HG03558 (cell line): ENCODE measurements around the gene RANBP9.

Experiments used
- ATAC-seq: cut with Tn5 transposase; IDR thresholded peaks from one replicate; pipeline ENCODE4 v1.9.1; 2021; ENCODE audit warnings: moderate number of reproducible peaks; ENCODE audit not compliant: unreplicated experiment; ENCODE audit errors: extremely low read depth

The RANBP9 gene

DNA sequence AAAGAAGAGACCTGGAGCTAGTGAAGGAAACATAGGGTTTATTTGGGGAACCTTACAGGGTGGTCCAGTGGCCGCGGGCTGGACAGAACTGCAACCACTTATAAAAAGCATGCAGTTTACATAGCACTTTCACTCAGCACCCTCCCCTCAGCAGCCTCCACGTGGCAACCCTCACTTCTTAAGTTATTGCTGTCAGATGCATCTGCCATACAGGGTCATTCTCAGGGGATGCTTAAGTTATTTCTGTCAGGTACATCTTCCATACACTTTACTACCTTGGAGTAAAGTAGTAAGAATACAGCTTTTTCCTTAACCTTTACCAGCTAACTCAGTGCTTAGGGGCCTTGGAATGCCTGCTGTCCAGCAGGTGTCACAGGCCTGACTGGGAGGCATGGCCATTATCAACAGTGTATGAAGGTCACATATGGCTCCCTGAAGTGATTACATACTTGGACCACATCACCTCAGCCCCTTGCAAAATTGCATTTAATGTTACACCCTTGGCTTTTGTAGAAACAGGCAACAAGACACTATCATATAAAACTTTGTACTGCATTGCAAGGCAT, 98.5 kb downstream of the RANBP9 start:
- ATAC-seq = no peak

DNA sequence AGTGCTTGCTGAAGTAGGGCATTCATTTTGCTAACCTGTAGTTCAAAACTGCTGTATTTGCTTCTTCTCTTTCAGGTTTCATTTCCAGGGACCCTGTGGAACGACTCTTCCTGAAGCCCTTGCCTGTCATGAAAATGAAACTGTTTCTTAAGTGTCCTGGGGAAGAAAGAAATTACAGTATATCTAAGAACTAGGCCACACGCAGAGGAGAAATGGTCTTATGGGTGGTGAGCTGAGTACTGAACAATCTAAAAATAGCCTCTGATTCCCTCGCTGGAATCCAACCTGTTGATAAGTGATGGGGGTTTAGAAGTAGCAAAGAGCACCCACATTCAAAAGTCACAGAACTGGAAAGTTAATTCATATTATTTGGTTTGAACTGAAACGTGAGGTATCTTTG, 99.9 kb downstream of the RANBP9 start:
- no peak for ATAC-seq

DNA sequence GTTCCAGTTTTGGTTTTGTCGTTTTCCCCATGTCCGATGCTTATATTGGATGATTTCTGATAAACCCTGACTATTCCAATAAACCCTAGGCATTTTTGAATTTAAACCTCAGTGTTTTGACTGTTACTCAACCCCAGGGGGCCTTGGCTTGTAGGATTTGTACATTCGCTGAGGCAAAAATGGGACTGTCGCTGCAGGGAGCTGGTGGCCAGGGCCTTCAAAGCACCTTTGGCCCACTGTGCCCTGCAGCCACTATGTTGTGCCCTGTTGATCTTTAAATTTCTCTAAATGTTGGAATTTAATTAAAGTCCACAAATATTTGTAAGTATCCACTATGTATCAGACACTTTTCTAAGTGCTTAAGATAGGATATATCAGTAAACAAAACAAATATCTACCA, 106.0 kb downstream of the RANBP9 start:
- no peak for ATAC-seq

DNA sequence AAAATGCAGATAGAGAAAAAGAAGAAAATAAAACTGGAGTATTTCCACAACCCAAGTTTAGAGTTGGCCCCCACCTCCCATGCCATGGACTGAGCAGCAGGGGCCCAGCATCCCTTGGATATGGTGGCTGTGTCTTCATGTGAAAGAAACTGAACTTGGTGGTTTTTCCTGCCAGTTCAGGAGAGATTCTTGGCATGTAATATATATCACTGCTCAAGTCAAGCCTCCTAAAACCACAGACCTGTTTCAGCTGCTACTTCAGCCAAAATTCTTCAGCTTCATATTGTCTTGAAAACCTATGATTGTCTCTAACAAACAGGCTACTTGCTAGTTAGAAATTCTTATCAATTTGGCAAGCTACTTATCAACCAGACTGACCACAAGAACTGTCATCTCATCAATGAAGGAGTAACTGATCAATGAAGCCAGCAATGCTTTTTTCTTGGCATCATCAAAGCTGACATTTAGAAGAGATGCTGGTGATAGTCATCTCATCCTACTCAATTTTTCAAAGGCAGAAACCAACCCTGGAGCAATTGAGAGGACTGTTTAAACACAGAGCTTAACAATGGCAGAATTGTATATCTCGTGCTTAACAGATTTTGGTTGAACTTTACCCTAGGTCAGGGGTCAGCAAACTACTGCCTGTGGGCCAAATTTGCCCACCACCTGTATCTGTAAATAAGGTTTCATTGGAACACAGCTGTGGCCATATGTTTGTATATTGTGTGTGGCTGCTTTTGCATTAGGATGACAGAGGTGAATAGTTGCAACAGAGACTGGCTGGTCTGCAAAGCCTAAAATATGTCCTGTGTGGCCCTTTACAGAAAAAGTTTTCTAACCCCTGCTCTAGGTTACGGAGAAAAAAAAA, 106.9 kb downstream of the RANBP9 start:
- ATAC-seq = no peak

DNA sequence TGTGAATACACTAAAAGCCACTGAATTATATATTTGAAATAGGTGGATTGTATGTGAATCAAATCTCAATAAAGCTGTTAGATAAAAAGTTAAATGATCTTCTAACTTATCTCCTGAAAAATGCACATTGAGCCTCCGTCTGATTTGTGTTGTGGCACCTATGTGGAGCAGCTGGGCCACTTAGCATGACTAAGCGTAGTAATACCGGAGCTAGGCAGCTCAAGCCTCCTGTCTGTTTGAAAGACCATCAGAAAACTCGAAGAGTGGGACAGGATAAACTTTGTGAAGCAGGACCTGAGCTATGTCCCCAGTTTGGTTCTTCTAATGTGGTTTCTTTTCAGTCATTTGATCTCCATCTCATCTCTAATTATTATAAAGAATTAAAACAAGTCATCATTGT, 107.5 kb downstream of the RANBP9 start:
- ATAC-seq = no peak

DNA sequence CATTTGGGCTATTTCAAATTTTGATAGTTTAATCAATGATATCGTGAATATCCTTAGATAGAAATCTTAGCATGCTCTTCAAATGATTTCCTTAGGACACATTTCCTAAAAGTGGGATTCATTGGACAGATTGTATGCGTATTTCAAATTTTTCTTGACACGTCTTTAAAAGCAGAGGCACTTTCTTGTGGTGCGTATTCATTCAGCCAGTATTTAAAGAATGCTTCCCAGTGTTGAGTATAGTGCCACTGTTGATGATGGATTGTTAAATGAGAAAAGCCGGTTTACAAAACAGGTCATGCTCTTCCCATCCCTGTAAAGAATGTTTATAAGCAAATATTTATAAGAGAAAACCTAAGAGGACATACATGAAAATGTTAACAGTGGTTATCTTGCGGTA, 111.6 kb downstream of the RANBP9 start:
- no peak for ATAC-seq

DNA sequence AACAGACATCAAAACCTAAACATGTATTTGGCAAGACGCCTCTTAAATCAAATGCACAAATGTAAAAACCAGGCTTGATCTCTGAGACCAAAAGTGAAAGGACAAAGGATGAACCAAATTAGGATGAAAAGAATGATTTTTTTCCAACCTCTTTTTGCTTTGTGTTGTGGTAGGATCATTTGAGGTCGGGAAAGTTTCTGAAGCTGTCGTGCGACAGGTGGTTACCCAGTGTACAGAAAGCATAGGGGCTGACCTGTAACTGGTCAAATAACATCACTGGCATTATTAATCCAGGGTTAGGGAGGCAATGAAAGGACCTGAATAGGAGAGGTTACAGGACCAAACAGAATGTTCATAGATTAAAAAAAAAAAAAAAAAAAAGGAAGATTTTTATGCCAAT, 114.6 kb downstream of the RANBP9 start:
- no peak for ATAC-seq

DNA sequence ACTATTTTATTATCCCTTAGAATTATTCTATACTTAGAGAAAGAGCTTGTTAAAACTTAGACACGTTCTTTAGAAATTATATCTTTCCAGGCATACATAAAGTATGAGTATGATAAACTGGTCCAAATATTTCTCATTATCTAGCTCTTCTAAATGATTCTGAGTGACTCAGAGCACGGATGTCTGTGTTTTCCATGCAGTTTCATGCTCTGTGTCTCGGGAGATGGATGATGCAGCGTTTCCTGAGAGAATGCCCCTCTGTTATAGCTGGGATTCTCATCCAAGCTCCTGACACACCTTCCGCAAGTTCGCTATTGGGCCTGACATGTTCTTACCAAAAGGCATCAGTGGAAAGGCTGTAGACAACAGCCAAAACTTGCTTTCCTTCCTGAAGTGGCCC, 117.9 kb downstream of the RANBP9 start:
- no peak for ATAC-seq

DNA sequence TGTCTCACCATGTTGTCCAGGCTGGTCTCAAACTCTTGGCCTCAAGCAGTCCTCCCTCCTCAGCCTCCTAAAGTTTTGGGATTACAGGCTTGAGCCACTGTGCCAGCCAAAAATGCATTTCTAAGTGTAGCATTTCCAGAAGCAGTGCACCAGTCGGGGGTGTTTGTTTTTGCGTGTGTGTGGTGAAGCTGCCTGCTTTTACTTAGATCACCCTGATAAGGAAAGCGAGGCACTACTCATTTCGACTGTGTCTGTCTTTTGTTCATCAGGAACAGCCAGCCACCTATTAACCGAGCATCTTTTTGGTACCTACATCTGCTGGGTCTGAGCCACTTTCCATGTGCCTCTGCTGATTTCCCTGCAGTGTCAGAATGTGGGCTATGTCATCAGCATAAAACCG, 118.5 kb downstream of the RANBP9 start:
- no peak for ATAC-seq

DNA sequence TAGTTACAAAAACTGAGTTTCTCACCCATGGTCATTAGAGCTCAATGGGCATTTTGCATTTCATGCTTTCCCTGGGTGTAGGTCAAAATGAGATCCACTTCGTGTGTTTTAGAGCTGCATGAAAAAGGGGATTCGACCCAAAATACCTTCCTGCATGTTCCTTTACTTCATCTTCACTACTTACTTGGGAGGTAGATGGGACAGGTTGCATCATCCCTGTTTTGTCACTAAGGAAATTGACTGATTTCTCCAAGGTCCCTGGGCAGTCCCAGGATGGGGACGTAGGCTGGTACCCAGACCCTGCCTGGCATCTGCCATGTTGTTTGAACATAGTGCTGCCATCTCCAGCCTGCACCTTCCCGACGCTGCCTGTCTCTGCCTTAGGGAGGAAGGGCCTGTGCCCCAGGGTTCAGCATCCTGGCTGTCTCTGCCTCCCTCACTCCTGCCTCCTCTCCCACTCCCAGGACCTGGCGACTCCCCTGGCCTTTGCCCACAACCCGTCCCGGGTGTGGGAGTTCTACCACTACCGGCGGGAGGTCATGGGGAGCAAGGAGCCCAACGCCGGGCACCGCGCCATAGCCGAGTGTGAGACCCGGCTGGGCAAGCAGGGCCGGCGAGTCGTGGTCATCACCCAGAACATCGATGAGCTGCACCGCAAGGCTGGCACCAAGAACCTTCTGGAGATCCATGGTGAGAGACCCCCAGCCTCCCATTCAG, 120.3 kb downstream of the RANBP9 start:
- ATAC-seq = no peak

DNA sequence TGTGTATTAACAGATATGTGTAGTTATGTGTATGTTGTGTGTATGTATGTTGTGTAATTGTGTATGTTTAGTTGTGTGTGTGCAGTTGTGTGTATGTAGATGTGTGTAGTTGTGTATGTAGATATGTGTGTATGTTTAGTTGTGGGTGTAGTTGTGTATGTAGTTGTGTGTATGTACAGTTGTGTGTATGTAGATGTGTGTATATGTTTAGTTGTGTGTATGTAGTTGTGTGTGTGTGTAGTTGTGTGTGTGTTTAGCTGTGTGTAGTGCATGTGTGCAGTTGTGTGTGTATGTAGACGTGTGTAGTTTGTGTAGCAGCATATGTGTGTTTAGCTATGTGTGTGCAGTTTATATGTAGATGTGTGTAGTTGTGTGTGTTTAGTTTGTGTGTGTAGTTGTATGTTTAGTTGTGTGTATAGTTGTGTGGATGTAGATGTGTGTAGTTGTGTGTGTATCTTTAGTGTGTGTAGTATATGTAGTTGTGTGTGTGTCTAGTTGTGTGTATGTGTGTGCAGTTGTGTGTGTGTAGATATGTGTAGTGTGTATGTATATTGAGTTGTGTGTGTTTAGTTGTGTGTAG, 121.0 kb downstream of the RANBP9 start:
- ATAC-seq = no peak

DNA sequence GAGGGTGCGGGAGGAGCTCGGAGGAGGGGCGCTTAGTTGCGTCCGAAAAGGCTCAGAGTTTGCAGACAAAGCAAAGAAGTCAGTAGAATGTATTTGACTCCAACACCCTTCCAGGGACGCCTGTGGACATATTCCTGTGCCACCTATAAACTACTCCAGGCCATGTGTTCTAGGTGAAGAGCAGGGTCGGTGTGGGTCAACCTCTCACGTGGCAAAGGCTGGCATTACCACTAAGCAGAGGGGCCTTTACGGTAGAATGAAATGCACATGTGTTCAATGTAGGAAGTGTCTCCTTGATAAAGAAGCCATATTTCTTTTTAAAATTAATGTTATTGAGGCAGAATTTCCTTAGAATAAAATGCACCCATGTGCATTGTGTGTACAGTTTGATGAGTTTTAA, 121.8 kb downstream of the RANBP9 start:
- ATAC-seq = no peak

DNA sequence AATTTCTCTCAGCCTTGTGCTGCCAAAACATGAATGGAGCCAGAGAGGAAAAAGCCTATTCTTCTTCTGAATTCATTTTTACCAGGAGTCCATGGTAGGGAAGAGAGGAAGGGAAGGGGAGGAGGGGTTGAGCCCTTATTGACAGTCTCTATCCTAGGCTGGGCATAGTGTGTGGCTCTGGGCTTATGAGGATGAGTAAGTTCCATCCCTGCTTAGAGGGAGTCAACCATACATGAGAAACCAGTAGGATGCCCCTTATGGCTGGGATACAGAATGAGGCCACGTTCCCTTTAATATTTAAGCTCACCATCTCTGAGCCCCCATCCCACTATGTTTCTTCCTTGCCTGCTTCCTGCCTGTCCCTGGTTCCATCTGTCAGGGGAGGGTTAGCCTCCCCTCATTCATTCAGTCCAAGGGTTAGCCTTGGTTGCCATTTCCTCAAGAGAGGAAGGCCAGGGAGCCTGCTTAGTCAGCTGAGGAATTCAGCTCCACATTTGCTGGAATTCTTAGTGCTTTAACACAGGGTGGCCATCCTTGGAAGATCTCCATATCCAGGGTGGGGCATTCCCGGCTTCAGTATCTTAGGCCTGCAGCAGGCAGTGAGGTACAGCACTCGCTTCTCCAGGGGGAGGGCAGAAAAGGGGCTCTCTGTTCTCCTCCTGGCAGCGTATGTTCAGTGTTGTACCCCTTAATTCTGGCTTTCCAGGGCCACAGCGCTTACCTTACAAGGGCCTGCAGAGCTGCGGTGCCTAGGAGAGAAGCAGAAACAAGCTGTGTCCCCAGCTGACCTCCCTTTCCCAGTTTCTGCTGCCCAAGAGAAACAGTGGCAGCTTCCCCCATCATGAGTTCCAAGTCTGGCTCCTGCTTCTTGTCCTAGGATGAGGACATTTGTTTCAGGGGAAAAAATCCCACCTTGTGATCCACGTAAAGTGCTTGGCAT, 124.8 kb downstream of the RANBP9 start:
- no peak for ATAC-seq

DNA sequence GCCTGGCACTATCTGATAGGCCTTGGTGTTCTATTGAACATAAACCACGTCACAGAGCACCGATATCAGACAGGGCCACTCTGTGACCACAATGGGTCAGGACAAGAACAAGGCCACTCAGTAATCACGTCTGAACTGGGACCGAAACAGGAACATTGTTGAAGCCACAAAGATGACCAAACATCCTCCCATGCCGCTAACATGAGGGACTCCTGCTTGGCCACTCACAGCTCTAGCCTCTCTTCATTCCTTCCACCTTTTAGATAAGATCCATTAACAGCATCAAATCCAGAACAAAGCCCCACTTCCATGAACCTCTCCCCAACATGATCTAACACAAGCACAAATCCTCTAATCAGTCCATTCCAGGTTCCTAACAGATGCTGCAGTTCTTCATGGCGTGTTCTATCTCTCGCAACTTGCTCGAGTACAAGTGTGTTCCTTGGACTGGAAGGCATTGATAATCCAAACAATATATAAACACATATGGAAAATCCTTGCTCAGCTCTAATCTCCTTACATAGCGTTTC, 129.9 kb downstream of the RANBP9 start:
- ATAC-seq = no peak

DNA sequence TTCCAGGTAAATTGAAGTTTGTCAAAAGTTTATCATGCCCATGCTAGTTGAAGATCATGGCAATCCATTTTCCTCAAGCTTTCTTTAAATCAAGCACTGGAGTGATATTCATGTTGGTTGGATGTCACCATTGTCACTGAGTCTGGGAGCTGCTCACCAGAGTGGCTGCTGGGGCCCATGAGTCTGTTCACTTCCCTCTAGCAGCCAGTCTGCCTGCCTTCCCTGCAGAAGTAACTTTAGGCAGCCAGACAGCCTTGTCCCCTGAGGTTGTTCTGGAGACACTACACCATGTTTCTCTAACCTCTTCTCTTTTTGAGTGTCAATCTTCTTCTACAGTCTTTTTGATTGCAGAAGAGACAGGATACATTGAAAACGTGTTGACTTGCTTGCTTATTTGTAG, 131.7 kb downstream of the RANBP9 start:
- no peak for ATAC-seq

DNA sequence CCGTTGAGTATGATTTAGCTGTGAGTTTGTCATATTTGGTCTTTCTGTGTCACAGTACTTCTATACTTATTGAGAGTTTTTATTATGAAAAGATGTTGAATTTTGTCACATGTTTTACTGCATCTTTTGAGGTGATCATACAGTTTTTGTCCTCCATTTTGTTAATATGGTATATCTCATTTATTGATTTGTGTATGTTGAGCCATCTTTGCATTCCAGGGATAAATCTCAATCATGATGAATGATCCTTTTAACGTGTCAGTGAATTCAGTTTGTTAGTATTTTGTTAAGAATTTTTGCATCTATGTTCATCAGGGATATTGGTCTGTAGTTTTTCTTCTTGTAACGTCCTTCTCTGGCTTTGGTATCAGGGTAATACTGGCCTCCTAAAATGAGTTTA, 133.7 kb downstream of the RANBP9 start:
- ATAC-seq = no peak

DNA sequence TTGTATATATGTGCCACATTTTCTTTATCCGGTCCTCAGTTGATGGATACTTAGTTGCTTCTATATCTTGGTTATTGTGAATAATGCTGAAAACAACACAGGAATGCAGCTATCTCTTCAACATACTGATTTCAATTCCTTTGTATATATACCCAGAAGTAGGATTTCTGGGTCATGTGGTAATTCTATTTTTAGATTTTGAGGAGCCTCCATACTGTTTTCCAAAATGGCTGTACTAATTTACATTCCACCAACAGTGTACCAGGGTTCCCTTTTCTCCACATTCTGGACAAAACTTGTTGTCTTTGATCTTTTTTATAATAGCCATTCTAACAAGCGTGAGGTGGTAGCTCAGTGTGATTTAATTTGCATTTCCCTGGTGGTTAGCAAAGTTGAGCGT, 135.6 kb downstream of the RANBP9 start:
- no peak for ATAC-seq

DNA sequence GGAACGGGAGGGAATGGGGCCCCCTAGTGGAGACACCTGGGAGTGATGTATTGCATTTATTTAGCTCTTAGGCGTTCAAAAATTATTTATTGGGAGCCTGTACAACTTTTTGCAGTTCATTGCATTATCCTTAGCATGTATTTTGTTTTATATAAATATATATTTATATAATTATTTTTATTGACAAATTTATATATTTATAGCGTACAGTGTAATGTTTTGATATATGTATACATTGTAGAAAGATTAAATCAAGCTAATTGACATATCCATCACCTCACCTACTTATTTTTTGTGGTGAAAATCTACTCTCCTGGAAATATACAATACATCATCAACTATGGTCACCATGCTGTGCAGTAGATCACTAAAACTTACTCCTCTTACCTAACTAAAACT, 136.3 kb downstream of the RANBP9 start:
- ATAC-seq = no peak

DNA sequence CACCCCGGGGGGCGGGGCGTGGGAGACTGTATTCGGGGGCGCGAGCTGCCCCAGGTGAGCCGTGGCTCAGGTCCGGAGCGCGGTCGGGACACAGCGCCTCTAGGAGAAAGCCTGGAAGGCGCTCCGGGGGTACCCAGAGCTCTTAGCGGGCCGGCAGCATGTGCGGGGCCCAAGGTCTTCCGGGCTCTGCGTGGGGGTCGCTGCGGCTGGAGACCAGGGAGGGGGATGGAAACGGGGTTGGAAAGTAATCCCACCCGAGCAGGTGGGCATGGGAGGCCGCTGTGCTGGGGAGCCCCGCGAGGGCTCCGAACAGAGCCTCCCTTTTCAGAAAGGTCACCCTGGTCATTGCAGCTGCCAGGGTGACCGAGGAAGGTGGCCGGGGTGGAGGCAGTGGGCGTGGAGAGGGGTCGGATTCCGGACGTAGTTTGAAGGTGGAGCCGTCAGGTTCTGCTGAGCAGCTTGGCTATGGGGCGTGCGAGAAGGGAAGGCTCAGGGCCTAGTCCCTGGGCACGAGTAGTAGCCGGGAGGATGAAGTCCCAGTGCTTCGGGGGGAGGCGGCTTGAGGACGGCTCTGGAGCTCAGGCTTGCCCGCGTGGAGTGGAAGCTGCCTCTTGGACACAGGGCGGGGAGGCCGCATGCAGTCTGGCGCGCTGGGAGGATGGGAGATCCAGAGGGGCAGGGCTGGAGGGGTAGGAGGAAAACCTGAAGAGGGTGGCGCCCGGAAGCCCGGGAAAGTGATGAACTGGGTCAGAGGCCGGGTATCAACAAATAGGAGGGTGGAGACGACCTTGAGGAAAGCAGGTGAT, 136.9 kb downstream of the RANBP9 start, which contains the start of gene SIRT5:
Gene SIRT5, plus strand, starts transcription at position 31 of the 806 bp plus-strand sequence. CDS start 9,510 bp downstream, outside the sequence.
- peak; percentile 44 for ATAC-seq
